ENCODE results near the gene ZNF326. TPM values are rescaled to one million over a fixed set of nuclear protein-coding genes. Genes with fewer than 3 reads are reported as not detected.
A peak's percentile ranks its signal among the peaks of the same experiment; 100 is the strongest.

Gene ZNF326
- 10 to 100 TPM; 11.7 to 14.0 TPM for polyA plus RNA-seq

- Histone ChIP-seq H3K27me3 (ENCODE audit: control insufficient read depth in 1 of 2, insufficient read depth in 2 of 2, low read length in 2 of 2) (no peaks in the 10 kb centered on the region), H3K4me3 (ENCODE audit: low read depth in 1 of 2, low read length in 2 of 2) (peak within 1 kb of the TSS; percentile 89 to 95), H3K4me1 (ENCODE audit: control insufficient read depth in 2 of 2, insufficient read depth in 2 of 2, low read length in 1 of 2) (peaks cover 0 to 2% of the 10 kb centered on the region in 2 donors), H3K9me3 (ENCODE audit: control insufficient read depth in 2 of 2, insufficient read depth in 1 of 2, low read depth in 1 of 2, low read length in 1 of 2) (peaks cover 0 to 2% of the 10 kb centered on the region in 2 donors), H3K27ac (ENCODE audit: low read depth in 2 of 2, low read length in 1 of 2) (peak within 1 kb of the TSS; percentile 98 to 99), H3K36me3 (ENCODE audit: control insufficient read depth in 2 of 2, insufficient read depth in 2 of 2, low read length in 1 of 2) (no peaks in the 10 kb centered on the region)
- 0 to 1% methylated on average over 77 to 88 of the region's 88 CpGs for WGBS, 2 donors
These were observed at the start of gene ZNF326 for GRCh38 chr1:89994805-89995597. Gene ZNF326, plus strand, starts transcription at chr1:89995110. Its CDS starts 148 bp downstream, at chr1:89995258.

- Histone ChIP-seq H3K4me1 (ENCODE audit: control insufficient read depth in 2 of 2, insufficient read depth in 2 of 2, low read length in 1 of 2) (peaks cover 0 to 2% of the 10 kb centered on the region in 2 donors), H3K9me3 (ENCODE audit: control insufficient read depth in 2 of 2, insufficient read depth in 1 of 2, low read depth in 1 of 2, low read length in 1 of 2) (no peaks in the 10 kb centered on the region), H3K27ac (ENCODE audit: low read depth in 2 of 2, low read length in 1 of 2) (no peak overlapping the region), H3K36me3 (ENCODE audit: control insufficient read depth in 2 of 2, insufficient read depth in 2 of 2, low read length in 1 of 2) (no peaks in the 10 kb centered on the region), H3K4me3 (ENCODE audit: low read depth in 1 of 2, low read length in 2 of 2) (no peak overlapping the region), H3K27me3 (ENCODE audit: control insufficient read depth in 1 of 2, insufficient read depth in 2 of 2, low read length in 2 of 2) (no peaks in the 10 kb centered on the region)
- 68 to 73% methylated on average over 5 of the region's 5 CpGs for WGBS, 2 donors
These were observed 48.9 kb upstream of the ZNF326 start for GRCh38 chr1:89945852-89946476.

- no peak overlapping the region for H3K4me3 ChIP-seq (ENCODE audit: low read depth in 1 of 2, low read length in 2 of 2)
- H3K27ac ChIP-seq (ENCODE audit: low read depth in 2 of 2, low read length in 1 of 2), result no peak overlapping the region
- peaks cover 0 to 2% of the 10 kb centered on the region in 2 donors for H3K4me1 ChIP-seq (ENCODE audit: control insufficient read depth in 2 of 2, insufficient read depth in 2 of 2, low read length in 1 of 2)
- H3K27me3 ChIP-seq (ENCODE audit: control insufficient read depth in 1 of 2, insufficient read depth in 2 of 2, low read length in 2 of 2), result no peaks in the 10 kb centered on the region
- 35 to 38% methylated on average over 1 of the region's 1 CpG for WGBS, 2 donors
- no peaks in the 10 kb centered on the region for H3K36me3 ChIP-seq (ENCODE audit: control insufficient read depth in 2 of 2, insufficient read depth in 2 of 2, low read length in 1 of 2)
- no peaks in the 10 kb centered on the region for H3K9me3 ChIP-seq (ENCODE audit: control insufficient read depth in 2 of 2, insufficient read depth in 1 of 2, low read depth in 1 of 2, low read length in 1 of 2)
These were observed 48.4 kb upstream of the ZNF326 start for GRCh38 chr1:89946532-89946931.

GRCh38 chr1:89948722-89949345, 46.1 kb upstream of the ZNF326 start:
- H3K36me3 ChIP-seq (ENCODE audit: control insufficient read depth in 2 of 2, insufficient read depth in 2 of 2, low read length in 1 of 2), result no peaks in the 10 kb centered on the region

DNA sequence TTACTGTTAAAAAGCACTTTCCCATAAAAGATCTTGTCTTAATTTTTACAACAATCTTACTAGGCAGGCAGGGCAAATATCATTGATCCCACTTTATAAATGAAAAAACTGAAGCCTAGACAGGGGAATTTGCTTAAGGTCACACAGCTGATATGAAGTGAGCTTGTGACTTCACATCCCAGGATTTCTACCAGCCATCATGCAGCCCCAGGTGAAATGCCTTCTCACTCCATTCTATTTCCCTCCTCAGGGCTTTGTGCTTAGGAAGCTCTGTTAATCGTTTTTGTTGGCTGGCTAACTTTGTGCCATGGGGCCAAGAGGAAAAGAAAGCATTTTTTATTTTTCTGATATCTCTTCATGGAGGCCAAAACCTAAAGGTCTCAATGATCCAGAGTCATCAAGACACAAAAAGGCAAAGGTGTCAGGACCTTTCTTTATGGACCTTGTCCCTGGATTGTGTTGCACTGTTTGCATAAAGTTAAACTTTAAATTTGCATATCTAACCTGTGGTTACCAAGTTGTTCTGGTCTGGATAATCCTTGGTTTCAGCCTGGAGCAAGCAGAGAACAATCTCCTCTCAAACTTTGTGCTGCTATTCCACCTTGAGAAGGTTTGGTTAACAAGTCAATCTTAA, 44.8 kb upstream of the ZNF326 start:
- Histone ChIP-seq H3K27ac (ENCODE audit: low read depth in 2 of 2, low read length in 1 of 2) (no peak overlapping the region), H3K9me3 (ENCODE audit: control insufficient read depth in 2 of 2, insufficient read depth in 1 of 2, low read depth in 1 of 2, low read length in 1 of 2) (no peaks in the 10 kb centered on the region)
- WGBS, 2 donors, result 8 to 17% methylated on average over 1 of the region's 1 CpG

More at GRCh38 chr1:89948722-89949345, 46.1 kb upstream of the ZNF326 start:
- H3K27me3 ChIP-seq (ENCODE audit: control insufficient read depth in 1 of 2, insufficient read depth in 2 of 2, low read length in 2 of 2), result no peaks in the 10 kb centered on the region
- H3K4me1 ChIP-seq (ENCODE audit: control insufficient read depth in 2 of 2, insufficient read depth in 2 of 2, low read length in 1 of 2), result peaks cover 0 to 2% of the 10 kb centered on the region in 2 donors
- WGBS, 2 donors, result 91 to 92% methylated on average over 6 of the region's 6 CpGs
- H3K27ac ChIP-seq (ENCODE audit: low read depth in 2 of 2, low read length in 1 of 2), result no peak overlapping the region
- H3K9me3 ChIP-seq (ENCODE audit: control insufficient read depth in 2 of 2, insufficient read depth in 1 of 2, low read depth in 1 of 2, low read length in 1 of 2), result no peaks in the 10 kb centered on the region
- H3K4me3 ChIP-seq (ENCODE audit: low read depth in 1 of 2, low read length in 2 of 2), result no peak overlapping the region

GRCh38 chr1:89950703-89951102, 44.2 kb upstream of the ZNF326 start:
- Histone ChIP-seq H3K27me3 (ENCODE audit: control insufficient read depth in 1 of 2, insufficient read depth in 2 of 2, low read length in 2 of 2) (no peaks in the 10 kb centered on the region), H3K36me3 (ENCODE audit: control insufficient read depth in 2 of 2, insufficient read depth in 2 of 2, low read length in 1 of 2) (no peaks in the 10 kb centered on the region), H3K9me3 (ENCODE audit: control insufficient read depth in 2 of 2, insufficient read depth in 1 of 2, low read depth in 1 of 2, low read length in 1 of 2) (no peaks in the 10 kb centered on the region), H3K4me3 (ENCODE audit: low read depth in 1 of 2, low read length in 2 of 2) (no peak overlapping the region), H3K4me1 (ENCODE audit: control insufficient read depth in 2 of 2, insufficient read depth in 2 of 2, low read length in 1 of 2) (peaks cover 0 to 4% of the 10 kb centered on the region in 2 donors), H3K27ac (ENCODE audit: low read depth in 2 of 2, low read length in 1 of 2) (no peak overlapping the region)
- 82 to 92% methylated on average over 2 of the region's 2 CpGs for WGBS, 2 donors

More for the DNA sequence above, 44.8 kb upstream of the ZNF326 start:
- Histone ChIP-seq H3K4me3 (ENCODE audit: low read depth in 1 of 2, low read length in 2 of 2) (no peak overlapping the region), H3K27me3 (ENCODE audit: control insufficient read depth in 1 of 2, insufficient read depth in 2 of 2, low read length in 2 of 2) (no peaks in the 10 kb centered on the region), H3K4me1 (ENCODE audit: control insufficient read depth in 2 of 2, insufficient read depth in 2 of 2, low read length in 1 of 2) (peaks cover 0 to 4% of the 10 kb centered on the region in 2 donors), H3K36me3 (ENCODE audit: control insufficient read depth in 2 of 2, insufficient read depth in 2 of 2, low read length in 1 of 2) (no peaks in the 10 kb centered on the region)

GRCh38 chr1:89951766-89952604, 42.9 kb upstream of the ZNF326 start:
- WGBS, 2 donors, result 91 to 93% methylated on average over 5 of the region's 5 CpGs
- Histone ChIP-seq H3K4me3 (ENCODE audit: low read depth in 1 of 2, low read length in 2 of 2) (no peak overlapping the region), H3K36me3 (ENCODE audit: control insufficient read depth in 2 of 2, insufficient read depth in 2 of 2, low read length in 1 of 2) (no peaks in the 10 kb centered on the region), H3K27ac (ENCODE audit: low read depth in 2 of 2, low read length in 1 of 2) (no peak overlapping the region), H3K4me1 (ENCODE audit: control insufficient read depth in 2 of 2, insufficient read depth in 2 of 2, low read length in 1 of 2) (peaks cover 0 to 2% of the 10 kb centered on the region in 2 donors), H3K9me3 (ENCODE audit: control insufficient read depth in 2 of 2, insufficient read depth in 1 of 2, low read depth in 1 of 2, low read length in 1 of 2) (no peaks in the 10 kb centered on the region), H3K27me3 (ENCODE audit: control insufficient read depth in 1 of 2, insufficient read depth in 2 of 2, low read length in 2 of 2) (no peaks in the 10 kb centered on the region)

- Histone ChIP-seq H3K27ac (ENCODE audit: low read depth in 2 of 2, low read length in 1 of 2) (peak overlapping the region; percentile 47 to 57), H3K27me3 (ENCODE audit: control insufficient read depth in 1 of 2, insufficient read depth in 2 of 2, low read length in 2 of 2) (no peaks in the 10 kb centered on the region), H3K9me3 (ENCODE audit: control insufficient read depth in 2 of 2, insufficient read depth in 1 of 2, low read depth in 1 of 2, low read length in 1 of 2) (no peaks in the 10 kb centered on the region), H3K36me3 (ENCODE audit: control insufficient read depth in 2 of 2, insufficient read depth in 2 of 2, low read length in 1 of 2) (no peaks in the 10 kb centered on the region), H3K4me3 (ENCODE audit: low read depth in 1 of 2, low read length in 2 of 2) (no peak overlapping the region), H3K4me1 (ENCODE audit: control insufficient read depth in 2 of 2, insufficient read depth in 2 of 2, low read length in 1 of 2) (peaks cover 0 to 2% of the 10 kb centered on the region in 2 donors)
- 82 to 95% methylated on average over 2 of the region's 2 CpGs for WGBS, 2 donors
These were observed 42.2 kb upstream of the ZNF326 start for GRCh38 chr1:89952605-89953130.
